Measurements from ENCODE around the gene TANC2.

Gene TANC2

GRCh38 chr17:62965686-62966425, at the start of gene TANC2:
TANC2 (plus strand) TSS chr17:62966235; CDS start chr17:63009560, 43,325 bp downstream.
- peak; percentile 46 to 83 for DNase-seq

- DNase-seq = no peak
These were observed 49.1 kb upstream of the TANC2 start for GRCh38 chr17:62916684-62917571.

- DNase-seq = no peak
These were observed 46.6 kb upstream of the TANC2 start for GRCh38 chr17:62919388-62919787.

- no peak for DNase-seq
These were observed 45.7 kb upstream of the TANC2 start for GRCh38 chr17:62920300-62920699.

- DNase-seq = no peak
These were observed 44.2 kb upstream of the TANC2 start for GRCh38 chr17:62921817-62922216.

GRCh38 chr17:62923258-62924150, 42.5 kb upstream of the TANC2 start:
- DNase-seq = no peak

- no peak for DNase-seq
These were observed 40.7 kb upstream of the TANC2 start for GRCh38 chr17:62925267-62925836.

GRCh38 chr17:62927083-62927482, 39.0 kb upstream of the TANC2 start:
- no peak for DNase-seq

GRCh38 chr17:62929320-62929719, 36.7 kb upstream of the TANC2 start:
- no peak for DNase-seq

- no peak for DNase-seq
These were observed 34.9 kb upstream of the TANC2 start for GRCh38 chr17:62931101-62931500.

GRCh38 chr17:62933501-62934385, 32.3 kb upstream of the TANC2 start:
- DNase-seq = no peak

GRCh38 chr17:62935098-62935497, 30.9 kb upstream of the TANC2 start:
- no peak for DNase-seq

GRCh38 chr17:62935523-62935922, 30.5 kb upstream of the TANC2 start:
- no peak for DNase-seq

- no peak for DNase-seq
These were observed 28.4 kb upstream of the TANC2 start for GRCh38 chr17:62937606-62938005.

GRCh38 chr17:62941358-62941991, 24.6 kb upstream of the TANC2 start:
- DNase-seq = no peak

- no peak for DNase-seq
These were observed 17.7 kb upstream of the TANC2 start for GRCh38 chr17:62948370-62948769.

GRCh38 chr17:62949036-62949435, 17.0 kb upstream of the TANC2 start:
- no peak for DNase-seq

- DNase-seq = no peak
These were observed 16.0 kb upstream of the TANC2 start for GRCh38 chr17:62950067-62950466.

- DNase-seq = no peak
These were observed 10.1 kb upstream of the TANC2 start for GRCh38 chr17:62955841-62956352.

GRCh38 chr17:62963296-62963695, 2.7 kb upstream of the TANC2 start:
- peak; percentile 10 to 49 for DNase-seq

- DNase-seq = no peak
These were observed 1.5 kb upstream of the TANC2 start for GRCh38 chr17:62964506-62964905.

Measured in SW 1271 (cell line).